Measurements from ENCODE around the gene ATP5PD. TPM values are rescaled to one million over a fixed set of nuclear protein-coding genes. Genes with fewer than 3 reads are reported as not detected.

Gene ATP5PD
- total and polyA plus RNA-seq, 2 of the 8 experiments (the other 6 are each of a cell fraction or from before 2014, with no cell fraction given) = 335 to 407 TPM

DNA sequence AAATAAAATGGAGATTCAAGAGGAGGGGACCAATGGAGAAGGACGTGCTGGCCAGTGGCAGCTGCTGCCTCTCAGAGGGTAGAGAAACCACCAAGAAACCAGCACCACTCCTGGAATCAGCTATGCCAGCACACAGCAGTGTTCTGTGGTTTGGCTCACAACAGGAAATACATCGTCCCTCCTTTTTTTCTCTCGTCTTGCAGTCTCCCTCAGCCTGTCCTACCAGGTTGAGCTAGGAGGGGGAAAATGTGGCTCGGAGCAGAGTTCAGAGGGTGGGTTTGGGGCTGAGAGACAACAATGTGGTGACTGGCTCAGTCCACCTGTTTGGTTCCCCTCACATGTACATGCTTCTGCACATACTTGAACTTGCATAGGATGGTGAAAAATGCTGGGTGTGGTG is 21.1 kb upstream of the ATP5PD start:
- Histone ChIP-seq H3K4me3 (ENCODE audit: extremely low read depth in 1 of 4, insufficient read depth in 2 of 4, low read depth in 3 of 4, low read length in 4 of 4) (no peak overlapping the region), H4K8ac (ENCODE audit: extremely low read depth, insufficient read depth, low read length) (no peak overlapping the region), H3K27me3 (replicated peaks in 1 of 4; ENCODE audit: control insufficient read depth in 3 of 4, extremely low read depth in 1 of 4, insufficient read depth in 3 of 4, low read length in 3 of 4) (no peaks in the 10 kb centered on the region), H2BK15ac (ENCODE audit: low read length) (no peak overlapping the region), H3K9me3 (ENCODE audit: insufficient read depth in 2 of 2, low read depth in 1 of 2, low read length in 1 of 2) (no peaks in the 10 kb centered on the region), H3K4me1 (replicated peaks in 1 of 4; ENCODE audit: control insufficient read depth in 3 of 4, insufficient read depth in 4 of 4, low read length in 3 of 4) (no peaks in the 10 kb centered on the region; a peak in 1 of 7 replicates), H2BK12ac (ENCODE audit: low read depth, low read length) (no peak overlapping the region), H4K20me1 (replicated peaks in 1 of 2; ENCODE audit: control insufficient read depth in 1 of 2, insufficient read depth in 2 of 2, low read length in 2 of 2) (peaks cover 0 to 3% of the 10 kb centered on the region in 2 experiments), H2BK20ac (ENCODE audit: low read length) (no peak overlapping the region), H3K4me2 (ENCODE audit: insufficient read depth in 1 of 2, low read depth in 2 of 2, low read length in 2 of 2) (no peak overlapping the region), H2BK120ac (replicated peaks; ENCODE audit: low read depth, low read length) (no peak overlapping the region), H3K4ac (replicated peaks; ENCODE audit: insufficient read length, low read depth, low read length) (no peak overlapping the region), H3K56ac (replicated peaks; ENCODE audit: insufficient read length, low read depth, low read length) (no peak overlapping the region), H3K23ac (ENCODE audit: insufficient read length) (no peak overlapping the region), H3K9ac (replicated peaks in 1 of 4; ENCODE audit: extremely low read depth in 1 of 4, low read depth in 3 of 4, low read length in 3 of 4) (no peak overlapping the region), H3K79me2 (ENCODE audit: control insufficient read depth in 1 of 2, insufficient read depth in 2 of 2, low read length in 2 of 2) (no peaks in the 10 kb centered on the region), H3K14ac (ENCODE audit: insufficient read length) (no peak overlapping the region), H2AFZ (ENCODE audit: low read length) (no peak overlapping the region), H3K27ac (ENCODE audit: low read depth, low read length) (no peak overlapping the region), H4K5ac (ENCODE audit: insufficient read length, low read depth, low read length) (no peak overlapping the region), H3K79me1 (ENCODE audit: low read depth, low read length) (peaks cover 2% of the 10 kb centered on the region; the same call in 1 of the 2 replicates), H2BK5ac (ENCODE audit: low read depth, low read length) (no peak overlapping the region), H4K91ac (replicated peaks; ENCODE audit: insufficient read length, low read length) (no peak overlapping the region), H2AK5ac (ENCODE audit: low read depth, low read length) (0 out of 2 replicates have a peak overlapping the region, but pooled peaks have one; percentile 65), H3K18ac (ENCODE audit: extremely low read depth, low read length) (no peak overlapping the region; the same call in 1 of the 2 replicates), H3K36me3 (ENCODE audit: control insufficient read depth in 2 of 4, insufficient read depth in 4 of 4, low read length in 3 of 4) (peaks cover 10 to 24% (median 19%) of the 10 kb centered on the region in 4 experiments), H3K23me2 (ENCODE audit: low read depth, low read length) (no peaks in the 10 kb centered on the region)
- 93% methylated on average over 4 of the region's 4 CpGs; no CpG with 5 or more reads in 1 of the 2 experiments for WGBS, 2 experiments (ENCODE audit: extremely low coverage in 1 of 2, insufficient coverage in 1 of 2, insufficient read length in 1 of 2, insufficient replicate concordance in 2 of 2, low coverage in 1 of 2, low lambda C conversion rate in 2 of 2, missing lambda C conversion rate in 1 of 2)
- FAIRE-seq = no peak
- TF ChIP-seq BCL11A (IDR thresholded peaks at IDR 0.05; ENCODE audit: low read depth in 2 of 2, low read length in 2 of 2) (no peak), TAF7 (optimal IDR thresholded peaks at IDR 0.05; ENCODE audit: borderline replicate concordance, low read depth, low read length) (no peak), JUN (IDR thresholded peaks at IDR 0.05; ENCODE audit: low read depth, low read length) (no peak), RNF2 (IDR thresholded peaks at IDR 0.05; ENCODE audit: borderline replicate concordance, low read depth, low read length, missing control alignments, poor library complexity, severe bottlenecking) (no peak), RXRA (IDR thresholded peaks at IDR 0.05; ENCODE audit: insufficient read depth, low read depth, low read length) (no peak), CTCF (IDR thresholded peaks at IDR 0.05; ENCODE audit: control extremely low read depth in 1 of 3, insufficient read depth in 1 of 3, low read depth in 1 of 3, low read length in 3 of 3) (no peak), SIX5 (IDR thresholded peaks at IDR 0.05; ENCODE audit: low read depth, low read length) (no peak)
- DNase-seq (ENCODE audit: low read depth in 1 of 2, low spot score in 2 of 2) = no peak
- ChIA-PET CTCF (ENCODE audit: partially characterized antibody) (interaction anchor here (0.5 to 7.3 kb wide), 7 partner anchors 8 to 46 kb away, joined by 3 to 64 read pairs (median 6); partner anchors contain the start of genes ARMC7 and SLC16A5), POLR2A (ENCODE audit: partially characterized antibody) (interaction anchor here (1.0 to 5.8 kb wide), 6 partner anchors 11 to 291 kb away, joined by 3 to 25 read pairs (median 4); partner anchors contain the start of genes ARMC7 and MRPL58)
